ENCODE data around the gene SACM1L. TPM values are rescaled to one million over a fixed set of nuclear protein-coding genes. Genes with fewer than 3 reads are reported as not detected.
A peak's percentile ranks its signal among the peaks of the same experiment; 100 is the strongest.

SACM1L gene
- total and polyA plus RNA-seq, 2 donors = 47.2 to 58.3 TPM

- H3K4me3 ChIP-seq (ENCODE audit: low read length in 2 of 2) = no peak overlapping the region
- H3K27me3 ChIP-seq (ENCODE audit: control insufficient read depth in 2 of 2, insufficient read depth in 1 of 2, low read length in 1 of 2) = no peaks in the 10 kb centered on the region
- WGBS = 94% methylated on average over 11 of the region's 11 CpGs
- no peak for DNase-seq (ENCODE audit: low read depth in 6 of 9, low spot score in 9 of 9)
- no peak overlapping the region for H3K27ac ChIP-seq (ENCODE audit: low read depth in 1 of 2, low read length in 1 of 2)
- H3K4me1 ChIP-seq (ENCODE audit: control insufficient read depth in 2 of 2, insufficient read depth in 2 of 2, low read length in 2 of 2) = peaks cover 10 to 18% of the 10 kb centered on the region in 2 donors
- peaks cover 6% of the 10 kb centered on the region in 2 donors for H3K36me3 ChIP-seq (ENCODE audit: control insufficient read depth in 2 of 2, insufficient read depth in 2 of 2, low read length in 1 of 2)
- H3K9me3 ChIP-seq (ENCODE audit: control insufficient read depth in 2 of 2, insufficient read depth in 1 of 2, low read length in 1 of 2) = no peaks in the 10 kb centered on the region
Observed at GRCh38 chr3:45660567-45660901, 28.7 kb upstream of the SACM1L start.

GRCh38 chr3:45664578-45664977 is 24.6 kb upstream of the SACM1L start:
- Histone ChIP-seq H3K36me3 (ENCODE audit: control insufficient read depth in 2 of 2, insufficient read depth in 2 of 2, low read length in 1 of 2) (peaks cover 18 to 31% of the 10 kb centered on the region in 2 donors), H3K27me3 (ENCODE audit: control insufficient read depth in 2 of 2, insufficient read depth in 1 of 2, low read length in 1 of 2) (no peaks in the 10 kb centered on the region), H3K4me3 (ENCODE audit: low read length in 2 of 2) (peak overlapping the region; percentile 35 to 46), H3K27ac (ENCODE audit: low read depth in 1 of 2, low read length in 1 of 2) (peak overlapping the region; percentile 38 to 84), H3K9me3 (ENCODE audit: control insufficient read depth in 2 of 2, insufficient read depth in 1 of 2, low read length in 1 of 2) (no peaks in the 10 kb centered on the region), H3K4me1 (ENCODE audit: control insufficient read depth in 2 of 2, insufficient read depth in 2 of 2, low read length in 2 of 2) (peaks cover 13 to 20% of the 10 kb centered on the region in 2 donors)
- WGBS = 6% methylated on average over 10 of the region's 10 CpGs
- DNase-seq (ENCODE audit: low read depth in 6 of 9, low spot score in 9 of 9) = peak in 7 of 9 donors; percentile 38 to 85 (median 64)

- H3K27ac ChIP-seq (ENCODE audit: low read depth in 1 of 2, low read length in 1 of 2) = peak overlapping the region; percentile 38 to 84
- no peaks in the 10 kb centered on the region for H3K27me3 ChIP-seq (ENCODE audit: control insufficient read depth in 2 of 2, insufficient read depth in 1 of 2, low read length in 1 of 2)
- no peaks in the 10 kb centered on the region for H3K9me3 ChIP-seq (ENCODE audit: control insufficient read depth in 2 of 2, insufficient read depth in 1 of 2, low read length in 1 of 2)
- peaks cover 13 to 18% of the 10 kb centered on the region in 2 donors for H3K4me1 ChIP-seq (ENCODE audit: control insufficient read depth in 2 of 2, insufficient read depth in 2 of 2, low read length in 2 of 2)
- peaks cover 22 to 35% of the 10 kb centered on the region in 2 donors for H3K36me3 ChIP-seq (ENCODE audit: control insufficient read depth in 2 of 2, insufficient read depth in 2 of 2, low read length in 1 of 2)
- DNase-seq (ENCODE audit: low read depth in 6 of 9, low spot score in 9 of 9) = peak in 6 of 9 donors; percentile 46 to 79 (median 56)
- peak overlapping the region; percentile 35 to 46 for H3K4me3 ChIP-seq (ENCODE audit: low read length in 2 of 2)
- 65% methylated on average over 9 of the region's 9 CpGs for WGBS
Observed at GRCh38 chr3:45665101-45665572, 24.1 kb upstream of the SACM1L start.

- peaks cover 22 to 47% of the 10 kb centered on the region in 2 donors for H3K36me3 ChIP-seq (ENCODE audit: control insufficient read depth in 2 of 2, insufficient read depth in 2 of 2, low read length in 1 of 2)
- H3K9me3 ChIP-seq (ENCODE audit: control insufficient read depth in 2 of 2, insufficient read depth in 1 of 2, low read length in 1 of 2) = no peaks in the 10 kb centered on the region
- no peak for DNase-seq (ENCODE audit: low read depth in 6 of 9, low spot score in 9 of 9)
- no peaks in the 10 kb centered on the region for H3K27me3 ChIP-seq (ENCODE audit: control insufficient read depth in 2 of 2, insufficient read depth in 1 of 2, low read length in 1 of 2)
- no peak overlapping the region for H3K4me3 ChIP-seq (ENCODE audit: low read length in 2 of 2)
- H3K4me1 ChIP-seq (ENCODE audit: control insufficient read depth in 2 of 2, insufficient read depth in 2 of 2, low read length in 2 of 2) = peaks cover 13 to 22% of the 10 kb centered on the region in 2 donors
- H3K27ac ChIP-seq (ENCODE audit: low read depth in 1 of 2, low read length in 1 of 2) = no peak overlapping the region
- 83% methylated on average over 8 of the region's 8 CpGs for WGBS
Observed at GRCh38 chr3:45666757-45667431, 22.3 kb upstream of the SACM1L start.

- peaks cover 28 to 54% of the 10 kb centered on the region in 2 donors for H3K36me3 ChIP-seq (ENCODE audit: control insufficient read depth in 2 of 2, insufficient read depth in 2 of 2, low read length in 1 of 2)
- 99% methylated on average over 1 of the region's 1 CpG for WGBS
- H3K9me3 ChIP-seq (ENCODE audit: control insufficient read depth in 2 of 2, insufficient read depth in 1 of 2, low read length in 1 of 2) = no peaks in the 10 kb centered on the region
- no peaks in the 10 kb centered on the region for H3K27me3 ChIP-seq (ENCODE audit: control insufficient read depth in 2 of 2, insufficient read depth in 1 of 2, low read length in 1 of 2)
- no peak overlapping the region for H3K27ac ChIP-seq (ENCODE audit: low read depth in 1 of 2, low read length in 1 of 2)
- peaks cover 13 to 22% of the 10 kb centered on the region in 2 donors for H3K4me1 ChIP-seq (ENCODE audit: control insufficient read depth in 2 of 2, insufficient read depth in 2 of 2, low read length in 2 of 2)
- H3K4me3 ChIP-seq (ENCODE audit: low read length in 2 of 2) = no peak overlapping the region
- DNase-seq (ENCODE audit: low read depth in 6 of 9, low spot score in 9 of 9) = no peak
Observed at GRCh38 chr3:45667569-45667934, 21.6 kb upstream of the SACM1L start.

GRCh38 chr3:45670436-45670835 is 18.8 kb upstream of the SACM1L start:
- no peaks in the 10 kb centered on the region for H3K27me3 ChIP-seq (ENCODE audit: control insufficient read depth in 2 of 2, insufficient read depth in 1 of 2, low read length in 1 of 2)
- H3K27ac ChIP-seq (ENCODE audit: low read depth in 1 of 2, low read length in 1 of 2) = no peak overlapping the region

GRCh38 chr3:45670991-45671390 is 18.2 kb upstream of the SACM1L start:
- 95% methylated on average over 2 of the region's 2 CpGs for WGBS
- DNase-seq (ENCODE audit: low read depth in 6 of 9, low spot score in 9 of 9) = no peak
- Histone ChIP-seq H3K4me3 (ENCODE audit: low read length in 2 of 2) (no peak overlapping the region), H3K27me3 (ENCODE audit: control insufficient read depth in 2 of 2, insufficient read depth in 1 of 2, low read length in 1 of 2) (no peaks in the 10 kb centered on the region), H3K4me1 (ENCODE audit: control insufficient read depth in 2 of 2, insufficient read depth in 2 of 2, low read length in 2 of 2) (peaks cover 0 to 5% of the 10 kb centered on the region in 2 donors), H3K9me3 (ENCODE audit: control insufficient read depth in 2 of 2, insufficient read depth in 1 of 2, low read length in 1 of 2) (no peaks in the 10 kb centered on the region), H3K36me3 (ENCODE audit: control insufficient read depth in 2 of 2, insufficient read depth in 2 of 2, low read length in 1 of 2) (peaks cover 46 to 75% of the 10 kb centered on the region in 2 donors), H3K27ac (ENCODE audit: low read depth in 1 of 2, low read length in 1 of 2) (no peak overlapping the region)

More at GRCh38 chr3:45670436-45670835, 18.8 kb upstream of the SACM1L start:
- Histone ChIP-seq H3K9me3 (ENCODE audit: control insufficient read depth in 2 of 2, insufficient read depth in 1 of 2, low read length in 1 of 2) (no peaks in the 10 kb centered on the region), H3K36me3 (ENCODE audit: control insufficient read depth in 2 of 2, insufficient read depth in 2 of 2, low read length in 1 of 2) (peaks cover 48 to 80% of the 10 kb centered on the region in 2 donors), H3K4me3 (ENCODE audit: low read length in 2 of 2) (no peak overlapping the region), H3K4me1 (ENCODE audit: control insufficient read depth in 2 of 2, insufficient read depth in 2 of 2, low read length in 2 of 2) (peaks cover 4 to 7% of the 10 kb centered on the region in 2 donors)
- DNase-seq (ENCODE audit: low read depth in 6 of 9, low spot score in 9 of 9) = no peak

- no peak for DNase-seq (ENCODE audit: low read depth in 6 of 9, low spot score in 9 of 9)
- H3K36me3 ChIP-seq (ENCODE audit: control insufficient read depth in 2 of 2, insufficient read depth in 2 of 2, low read length in 1 of 2) = peaks cover 43 to 69% of the 10 kb centered on the region in 2 donors
- no peak overlapping the region for H3K4me3 ChIP-seq (ENCODE audit: low read length in 2 of 2)
- WGBS = 95% methylated on average over 2 of the region's 2 CpGs
- no peak overlapping the region for H3K27ac ChIP-seq (ENCODE audit: low read depth in 1 of 2, low read length in 1 of 2)
- H3K4me1 ChIP-seq (ENCODE audit: control insufficient read depth in 2 of 2, insufficient read depth in 2 of 2, low read length in 2 of 2) = peaks cover 14 to 26% of the 10 kb centered on the region in 2 donors
- no peaks in the 10 kb centered on the region for H3K27me3 ChIP-seq (ENCODE audit: control insufficient read depth in 2 of 2, insufficient read depth in 1 of 2, low read length in 1 of 2)
- H3K9me3 ChIP-seq (ENCODE audit: control insufficient read depth in 2 of 2, insufficient read depth in 1 of 2, low read length in 1 of 2) = no peaks in the 10 kb centered on the region
Observed at GRCh38 chr3:45673273-45673672, 15.9 kb upstream of the SACM1L start.

GRCh38 chr3:45676325-45677032 is 12.7 kb upstream of the SACM1L start:
- H3K4me3 ChIP-seq (ENCODE audit: low read length in 2 of 2) = peak overlapping the region in 1 of 2 donors; percentile 2
- H3K27ac ChIP-seq (ENCODE audit: low read depth in 1 of 2, low read length in 1 of 2) = peak overlapping the region; percentile 92 to 93
- H3K9me3 ChIP-seq (ENCODE audit: control insufficient read depth in 2 of 2, insufficient read depth in 1 of 2, low read length in 1 of 2) = no peaks in the 10 kb centered on the region
- peaks cover 17 to 31% of the 10 kb centered on the region in 2 donors for H3K4me1 ChIP-seq (ENCODE audit: control insufficient read depth in 2 of 2, insufficient read depth in 2 of 2, low read length in 2 of 2)
- DNase-seq (ENCODE audit: low read depth in 6 of 9, low spot score in 9 of 9) = no peak
- peaks cover 48 to 66% of the 10 kb centered on the region in 2 donors for H3K36me3 ChIP-seq (ENCODE audit: control insufficient read depth in 2 of 2, insufficient read depth in 2 of 2, low read length in 1 of 2)
- 62% methylated on average over 7 of the region's 7 CpGs for WGBS
- no peaks in the 10 kb centered on the region for H3K27me3 ChIP-seq (ENCODE audit: control insufficient read depth in 2 of 2, insufficient read depth in 1 of 2, low read length in 1 of 2)

All from thymus (tissue), 11 donors.